ENCODE data around the gene TSR2. TPM values are rescaled to one million over a fixed set of nuclear protein-coding genes. Genes with fewer than 3 reads are reported as not detected.

The TSR2 gene
- total and polyA plus RNA-seq, 2 experiments from 2014 or later, result 26.0 to 60.1 TPM

DNA sequence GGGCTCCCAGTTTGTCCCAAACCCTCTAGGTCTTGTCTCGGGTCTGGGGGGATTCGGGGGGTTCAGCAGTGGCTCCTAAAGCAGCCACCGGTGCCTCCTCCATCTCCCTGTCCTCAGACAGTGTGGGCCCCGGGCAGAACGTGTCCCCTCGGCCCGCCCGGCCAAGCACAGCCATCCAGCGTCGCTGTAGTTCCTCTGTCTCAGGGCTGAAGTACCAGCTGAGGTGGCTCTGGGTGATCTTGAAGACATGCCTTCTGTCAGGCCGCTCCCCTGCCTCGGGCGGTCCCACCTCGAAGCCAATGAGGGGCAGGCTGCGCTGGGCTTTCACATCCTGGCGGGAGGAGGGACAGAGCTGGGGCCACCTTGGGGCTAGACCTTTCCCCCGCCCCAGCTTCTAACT, 5.9 kb downstream of the TSR2 start:
- H2AFZ ChIP-seq, result no peak overlapping the region
- H3K9me3 Mint-ChIP-seq, result no peaks in the 10 kb centered on the region; the same call in 2 of the 3 replicates

More for the DNA sequence above, 5.9 kb downstream of the TSR2 start:
- Histone ChIP-seq H3K9me2 (ENCODE audit: insufficient read depth) (no peaks in the 10 kb centered on the region), H3K27ac (ENCODE audit: low read depth) (0 out of 2 replicates have a peak overlapping the region, but pooled peaks have one; percentile 39), H3K4me2 (no peak overlapping the region), H3K4me1 (ENCODE audit: insufficient read depth) (peaks cover 7% of the 10 kb centered on the region; the same call in 1 of the 2 replicates), H3K4me3 (no peak overlapping the region), H3K36me3 (ENCODE audit: insufficient read depth) (no peaks in the 10 kb centered on the region), H3K79me2 (replicated peaks; ENCODE audit: insufficient read depth) (peaks cover 18% of the 10 kb centered on the region), H3F3A (replicated peaks; ENCODE audit: low read depth) (no peaks in the 10 kb centered on the region), H4K20me1 (replicated peaks; ENCODE audit: insufficient read depth) (0 out of 2 replicates have a peak, but pooled peaks cover 3% of the 10 kb centered on the region), H3K27me3 (ENCODE audit: insufficient read depth) (no peaks in the 10 kb centered on the region)
- DNase-seq (ENCODE audit: low spot score), result peak; percentile 56
- peaks cover 7% of the 10 kb centered on the region for H3K27me3 Mint-ChIP-seq (ENCODE audit: insufficient read depth, low read depth, poor library complexity)
- H3K36me3 Mint-ChIP-seq (ENCODE audit: low read depth), result peaks cover 55% of the 10 kb centered on the region
- H3K27ac Mint-ChIP-seq, result no peak overlapping the region
- H3K4me1 Mint-ChIP-seq, result peaks cover 19% of the 10 kb centered on the region
- TF ChIP-seq, protein P1, sequence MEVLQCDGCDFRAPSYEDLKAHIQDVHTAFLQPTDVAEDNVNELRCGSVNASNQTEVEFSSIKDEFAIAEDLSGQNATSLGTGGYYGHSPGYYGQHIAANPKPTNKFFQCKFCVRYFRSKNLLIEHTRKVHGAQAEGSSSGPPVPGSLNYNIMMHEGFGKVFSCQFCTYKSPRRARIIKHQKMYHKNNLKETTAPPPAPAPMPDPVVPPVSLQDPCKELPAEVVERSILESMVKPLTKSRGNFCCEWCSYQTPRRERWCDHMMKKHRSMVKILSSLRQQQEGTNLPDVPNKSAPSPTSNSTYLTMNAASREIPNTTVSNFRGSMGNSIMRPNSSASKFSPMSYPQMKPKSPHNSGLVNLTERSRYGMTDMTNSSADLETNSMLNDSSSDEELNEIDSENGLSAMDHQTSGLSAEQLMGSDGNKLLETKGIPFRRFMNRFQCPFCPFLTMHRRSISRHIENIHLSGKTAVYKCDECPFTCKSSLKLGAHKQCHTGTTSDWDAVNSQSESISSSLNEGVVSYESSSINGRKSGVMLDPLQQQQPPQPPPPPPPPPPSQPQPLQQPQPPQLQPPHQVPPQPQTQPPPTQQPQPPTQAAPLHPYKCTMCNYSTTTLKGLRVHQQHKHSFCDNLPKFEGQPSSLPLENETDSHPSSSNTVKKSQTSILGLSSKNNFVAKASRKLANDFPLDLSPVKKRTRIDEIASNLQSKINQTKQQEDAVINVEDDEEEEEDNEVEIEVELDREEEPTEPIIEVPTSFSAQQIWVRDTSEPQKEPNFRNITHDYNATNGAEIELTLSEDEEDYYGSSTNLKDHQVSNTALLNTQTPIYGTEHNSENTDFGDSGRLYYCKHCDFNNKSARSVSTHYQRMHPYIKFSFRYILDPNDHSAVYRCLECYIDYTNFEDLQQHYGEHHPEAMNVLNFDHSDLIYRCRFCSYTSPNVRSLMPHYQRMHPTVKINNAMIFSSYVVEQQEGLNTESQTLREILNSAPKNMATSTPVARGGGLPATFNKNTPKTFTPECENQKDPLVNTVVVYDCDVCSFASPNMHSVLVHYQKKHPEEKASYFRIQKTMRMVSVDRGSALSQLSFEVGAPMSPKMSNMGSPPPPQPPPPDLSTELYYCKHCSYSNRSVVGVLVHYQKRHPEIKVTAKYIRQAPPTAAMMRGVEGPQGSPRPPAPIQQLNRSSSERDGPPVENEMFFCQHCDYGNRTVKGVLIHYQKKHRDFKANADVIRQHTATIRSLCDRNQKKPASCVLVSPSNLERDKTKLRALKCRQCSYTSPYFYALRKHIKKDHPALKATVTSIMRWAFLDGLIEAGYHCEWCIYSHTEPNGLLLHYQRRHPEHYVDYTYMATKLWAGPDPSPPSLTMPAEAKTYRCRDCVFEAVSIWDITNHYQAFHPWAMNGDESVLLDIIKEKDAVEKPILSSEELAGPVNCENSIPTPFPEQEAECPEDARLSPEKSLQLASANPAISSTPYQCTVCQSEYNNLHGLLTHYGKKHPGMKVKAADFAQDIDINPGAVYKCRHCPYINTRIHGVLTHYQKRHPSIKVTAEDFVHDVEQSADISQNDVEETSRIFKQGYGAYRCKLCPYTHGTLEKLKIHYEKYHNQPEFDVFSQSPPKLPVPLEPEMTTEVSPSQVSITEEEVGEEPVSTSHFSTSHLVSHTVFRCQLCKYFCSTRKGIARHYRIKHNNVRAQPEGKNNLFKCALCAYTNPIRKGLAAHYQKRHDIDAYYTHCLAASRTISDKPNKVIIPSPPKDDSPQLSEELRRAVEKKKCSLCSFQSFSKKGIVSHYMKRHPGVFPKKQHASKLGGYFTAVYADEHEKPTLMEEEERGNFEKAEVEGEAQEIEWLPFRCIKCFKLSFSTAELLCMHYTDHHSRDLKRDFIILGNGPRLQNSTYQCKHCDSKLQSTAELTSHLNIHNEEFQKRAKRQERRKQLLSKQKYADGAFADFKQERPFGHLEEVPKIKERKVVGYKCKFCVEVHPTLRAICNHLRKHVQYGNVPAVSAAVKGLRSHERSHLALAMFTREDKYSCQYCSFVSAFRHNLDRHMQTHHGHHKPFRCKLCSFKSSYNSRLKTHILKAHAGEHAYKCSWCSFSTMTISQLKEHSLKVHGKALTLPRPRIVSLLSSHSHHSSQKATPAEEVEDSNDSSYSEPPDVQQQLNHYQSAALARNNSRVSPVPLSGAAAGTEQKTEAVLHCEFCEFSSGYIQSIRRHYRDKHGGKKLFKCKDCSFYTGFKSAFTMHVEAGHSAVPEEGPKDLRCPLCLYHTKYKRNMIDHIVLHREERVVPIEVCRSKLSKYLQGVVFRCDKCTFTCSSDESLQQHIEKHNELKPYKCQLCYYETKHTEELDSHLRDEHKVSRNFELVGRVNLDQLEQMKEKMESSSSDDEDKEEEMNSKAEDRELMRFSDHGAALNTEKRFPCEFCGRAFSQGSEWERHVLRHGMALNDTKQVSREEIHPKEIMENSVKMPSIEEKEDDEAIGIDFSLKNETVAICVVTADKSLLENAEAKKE (CRISPR knock-in tag; IDR thresholded peaks at IDR 0.05), result no peak
- no peak for TF ChIP-seq ZNF114 (CRISPR knock-in tag; IDR thresholded peaks at IDR 0.05)
- TF ChIP-seq CREB1 (CRISPR knock-in tag; IDR thresholded peaks at IDR 0.05; ENCODE audit: low read depth), result no peak
- TF ChIP-seq, protein P2, sequence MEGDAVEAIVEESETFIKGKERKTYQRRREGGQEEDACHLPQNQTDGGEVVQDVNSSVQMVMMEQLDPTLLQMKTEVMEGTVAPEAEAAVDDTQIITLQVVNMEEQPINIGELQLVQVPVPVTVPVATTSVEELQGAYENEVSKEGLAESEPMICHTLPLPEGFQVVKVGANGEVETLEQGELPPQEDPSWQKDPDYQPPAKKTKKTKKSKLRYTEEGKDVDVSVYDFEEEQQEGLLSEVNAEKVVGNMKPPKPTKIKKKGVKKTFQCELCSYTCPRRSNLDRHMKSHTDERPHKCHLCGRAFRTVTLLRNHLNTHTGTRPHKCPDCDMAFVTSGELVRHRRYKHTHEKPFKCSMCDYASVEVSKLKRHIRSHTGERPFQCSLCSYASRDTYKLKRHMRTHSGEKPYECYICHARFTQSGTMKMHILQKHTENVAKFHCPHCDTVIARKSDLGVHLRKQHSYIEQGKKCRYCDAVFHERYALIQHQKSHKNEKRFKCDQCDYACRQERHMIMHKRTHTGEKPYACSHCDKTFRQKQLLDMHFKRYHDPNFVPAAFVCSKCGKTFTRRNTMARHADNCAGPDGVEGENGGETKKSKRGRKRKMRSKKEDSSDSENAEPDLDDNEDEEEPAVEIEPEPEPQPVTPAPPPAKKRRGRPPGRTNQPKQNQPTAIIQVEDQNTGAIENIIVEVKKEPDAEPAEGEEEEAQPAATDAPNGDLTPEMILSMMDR (conservative IDR thresholded peaks at IDR 0.05; ENCODE audit: low read depth in 2 of 2), result no peak
- no peak for TF ChIP-seq STAT1 (IDR thresholded peaks at IDR 0.05; ENCODE audit: unreplicated experiment)
- TF ChIP-seq NANOG (IDR thresholded peaks at IDR 0.05; ENCODE audit: borderline replicate concordance), result no peak
- no peak for TF ChIP-seq POLR2AphosphoS5 (IDR thresholded peaks at IDR 0.05; ENCODE audit: low read depth)
- no peak for TF ChIP-seq ETS1 (IDR thresholded peaks at IDR 0.05)
- no peak for TF ChIP-seq JUNB (IDR thresholded peaks at IDR 0.05; ENCODE audit: unreplicated experiment)
- no peak for TF ChIP-seq ZNF331 (CRISPR knock-in tag; IDR thresholded peaks at IDR 0.05; ENCODE audit: low read depth)
- no peak for TF ChIP-seq EZH2phosphoT487 (IDR thresholded peaks at IDR 0.05; ENCODE audit: unreplicated experiment)
- TF ChIP-seq EZH2 (IDR thresholded peaks at IDR 0.05; ENCODE audit: low read depth, unreplicated experiment), result no peak
- TF ChIP-seq REST (IDR thresholded peaks at IDR 0.05; ENCODE audit: unreplicated experiment), result no peak
- H3K4me3 Mint-ChIP-seq, result no peak overlapping the region
- ATAC-seq, result peak; percentile 78

All from GM23338 (cell line).